Neural progenitor cell (in vitro differentiated cells): ENCODE measurements around the gene B3GAT3. TPM values are rescaled to one million over a fixed set of nuclear protein-coding genes. Genes with fewer than 3 reads are reported as not detected.
"Not testable (repeated sequence)": the region's sequence is repeated elsewhere in the genome, so short reads cannot be mapped to it uniquely, and the experiment has no call there.

Experiments used
- DNase-seq: peaks from one replicate; pipeline ENCODE4 v3.0.0-alpha.2; 2016; ENCODE audit warnings: low spot score
- H2AFZ ChIP-seq: fragments of 200-600 bp; sonication (generic); replicated peaks from 2 replicates; pipeline ENCODE4 v1.6.1; 2016; ENCODE audit warnings: antibody characterized with exemption
- H3F3A ChIP-seq: fragments of 200-600 bp; sonication (generic); 2 replicates; pipeline ENCODE4 v1.6.1; 2016; ENCODE audit warnings: antibody characterized with exemption, low read depth
- H3K27ac ChIP-seq: fragments of 200-600 bp; sonication (generic); 2 replicates; pipeline ENCODE4 v1.5.1; 2016; ENCODE audit warnings: mild to moderate bottlenecking
- H3K27me3 ChIP-seq: fragments of 200-600 bp; sonication (generic); 2 replicates; pipeline ENCODE4 v1.6.1; 2016; ENCODE audit warnings: mild to moderate bottlenecking, moderate library complexity
- H3K36me3 ChIP-seq: fragments of 200-600 bp; sonication (generic); 2 replicates; pipeline ENCODE4 v1.5.1; 2016
- H3K4me1 ChIP-seq: fragments of 200-600 bp; sonication (generic); 2 replicates; pipeline ENCODE4 v1.6.1; 2016; ENCODE audit warnings: mixed run types
- H3K4me2 ChIP-seq: fragments of 200-600 bp; sonication (generic); 2 replicates; pipeline ENCODE4 v1.6.1; 2016
- H3K4me3 ChIP-seq: fragments of 200-600 bp; sonication (generic); 2 replicates; pipeline ENCODE4 v1.5.1; 2016
- H3K79me2 ChIP-seq: fragments of 200-600 bp; sonication (generic); 2 replicates; pipeline ENCODE4 v1.6.1; 2016; ENCODE audit warnings: low read depth
- H3K9ac ChIP-seq: fragments of 200-600 bp; sonication (generic); 2 replicates; pipeline ENCODE4 v1.6.1; 2016
- H3K9me3 ChIP-seq: fragments of 200-600 bp; sonication (generic); 2 replicates; pipeline ENCODE4 v1.5.1; 2016; ENCODE audit warnings: low read depth
- H4K20me1 ChIP-seq: fragments of 200-600 bp; sonication (generic); 2 replicates; pipeline ENCODE4 v1.6.1; 2016; ENCODE audit warnings: low read depth
- H3K27ac Mint-ChIP-seq: 3 replicates; pipeline ENCODE4 v1.8.0; 2021; ENCODE audit warnings: mixed read lengths
- H3K27me3 Mint-ChIP-seq: 2 replicates; pipeline ENCODE4 v1.8.0; 2022; ENCODE audit warnings: low read depth, mild to moderate bottlenecking, inconsistent platforms, moderate library complexity, mixed read lengths; ENCODE audit not compliant: insufficient read depth
- H3K36me3 Mint-ChIP-seq: 3 replicates; pipeline ENCODE4 v1.8.0; 2021; ENCODE audit warnings: mixed read lengths
- H3K4me1 Mint-ChIP-seq: 3 replicates; pipeline ENCODE4 v1.8.0; 2021; ENCODE audit warnings: mixed read lengths
- H3K4me3 Mint-ChIP-seq: 3 replicates; pipeline ENCODE4 v1.8.0; 2021; ENCODE audit warnings: mild to moderate bottlenecking, moderate library complexity, mixed read lengths
- H3K9me3 Mint-ChIP-seq: 3 replicates; pipeline ENCODE4 v1.8.0; 2020; ENCODE audit warnings: mixed read lengths
- EZH2 ChIP-seq: fragments of 200-600 bp; sonication (generic); IDR thresholded peaks from 2 replicates; pipeline ENCODE4 v1.6.1; 2017; ENCODE audit warnings: antibody characterized with exemption, mild to moderate bottlenecking, moderate library complexity
- EZH2phosphoT487 ChIP-seq: fragments of 200-600 bp; sonication (generic); IDR thresholded peaks from 2 replicates; pipeline ENCODE4 v1.6.1; 2017; ENCODE audit warnings: antibody characterized with exemption
- total RNA-seq: library from RNA; depleted of rRNA; stranded (reverse); fragments of >200 nt; gene quantifications from 2 replicates; pipeline ENCODE4 v1.2.3, GENCODE V29; 2015; ENCODE audit warnings: low replicate concordance
- TF ChIP-seq, protein P1 (sequence below): fragments of 200-600 bp; sonication (generic); IDR thresholded peaks from 2 replicates; pipeline ENCODE4 v1.5.1; 2017; ENCODE audit warnings: antibody characterized with exemption, mild to moderate bottlenecking

The B3GAT3 gene
- total RNA-seq, 1 donor from 2014 or later, result 21.2 TPM

DNA sequence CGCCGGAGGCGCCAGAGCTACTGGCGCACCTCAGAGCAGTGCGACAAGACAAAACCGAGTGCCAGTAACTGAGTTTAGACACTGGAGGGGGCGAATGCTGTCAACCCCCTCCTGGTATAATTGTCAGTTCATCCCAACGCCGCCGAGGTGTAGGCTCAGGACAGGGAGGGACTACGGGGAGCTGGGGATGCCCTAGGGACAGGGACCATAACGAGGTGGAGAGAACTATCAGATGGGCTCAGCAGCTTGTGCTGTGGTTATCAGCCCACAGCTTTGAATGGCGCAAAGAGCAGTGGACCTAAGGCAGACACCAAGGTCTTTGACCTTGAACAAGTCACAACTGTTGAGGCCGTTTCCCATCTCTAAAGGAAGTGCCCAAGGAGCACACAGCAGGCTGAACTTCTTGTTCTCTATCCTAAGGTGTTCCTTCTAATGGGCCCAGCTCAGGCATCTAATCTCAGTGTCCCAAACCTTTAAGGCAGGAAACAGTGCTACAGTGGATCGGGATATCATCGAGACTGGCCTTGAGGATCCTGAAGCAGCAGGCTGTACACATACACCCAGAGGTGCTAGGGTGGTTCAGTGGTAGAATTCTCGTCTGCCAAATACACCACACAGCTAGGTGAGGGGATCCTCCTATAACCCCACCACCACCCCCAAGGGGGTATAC lies 29.5 kb downstream of the B3GAT3 start:
- H2AFZ ChIP-seq, result peak overlapping the region; percentile 91
- peak overlapping the region; percentile 89 for H3K4me2 ChIP-seq
- H3F3A ChIP-seq, result peaks cover 65% of the 10 kb centered on the region
- H3K27ac Mint-ChIP-seq, result peak overlapping the region; percentile 76
- H3K4me3 Mint-ChIP-seq, result peak overlapping the region; percentile 92
- TF ChIP-seq, protein P1, sequence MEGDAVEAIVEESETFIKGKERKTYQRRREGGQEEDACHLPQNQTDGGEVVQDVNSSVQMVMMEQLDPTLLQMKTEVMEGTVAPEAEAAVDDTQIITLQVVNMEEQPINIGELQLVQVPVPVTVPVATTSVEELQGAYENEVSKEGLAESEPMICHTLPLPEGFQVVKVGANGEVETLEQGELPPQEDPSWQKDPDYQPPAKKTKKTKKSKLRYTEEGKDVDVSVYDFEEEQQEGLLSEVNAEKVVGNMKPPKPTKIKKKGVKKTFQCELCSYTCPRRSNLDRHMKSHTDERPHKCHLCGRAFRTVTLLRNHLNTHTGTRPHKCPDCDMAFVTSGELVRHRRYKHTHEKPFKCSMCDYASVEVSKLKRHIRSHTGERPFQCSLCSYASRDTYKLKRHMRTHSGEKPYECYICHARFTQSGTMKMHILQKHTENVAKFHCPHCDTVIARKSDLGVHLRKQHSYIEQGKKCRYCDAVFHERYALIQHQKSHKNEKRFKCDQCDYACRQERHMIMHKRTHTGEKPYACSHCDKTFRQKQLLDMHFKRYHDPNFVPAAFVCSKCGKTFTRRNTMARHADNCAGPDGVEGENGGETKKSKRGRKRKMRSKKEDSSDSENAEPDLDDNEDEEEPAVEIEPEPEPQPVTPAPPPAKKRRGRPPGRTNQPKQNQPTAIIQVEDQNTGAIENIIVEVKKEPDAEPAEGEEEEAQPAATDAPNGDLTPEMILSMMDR, result peak; percentile 7
- TF ChIP-seq EZH2phosphoT487, result no peak
- peak; percentile 2 for TF ChIP-seq EZH2
- no peak overlapping the region for H3K9ac ChIP-seq
- peaks cover 24% of the 10 kb centered on the region for H3K4me1 Mint-ChIP-seq
- no peaks in the 10 kb centered on the region for H3K9me3 ChIP-seq
- no peaks in the 10 kb centered on the region for H3K9me3 Mint-ChIP-seq
- peaks cover 6% of the 10 kb centered on the region for H3K4me1 ChIP-seq
- no peaks in the 10 kb centered on the region for H3K27me3 ChIP-seq
- no peak for DNase-seq
- peaks cover 2% of the 10 kb centered on the region for H3K27me3 Mint-ChIP-seq
- H3K36me3 Mint-ChIP-seq, result peaks cover 17% of the 10 kb centered on the region
- H3K27ac ChIP-seq, result no peak overlapping the region
- H3K36me3 ChIP-seq, result no peaks in the 10 kb centered on the region
- peaks cover 5% of the 10 kb centered on the region for H4K20me1 ChIP-seq
- H3K79me2 ChIP-seq, result peaks cover 17% of the 10 kb centered on the region
- H3K4me3 ChIP-seq, result peak overlapping the region; percentile 59

DNA sequence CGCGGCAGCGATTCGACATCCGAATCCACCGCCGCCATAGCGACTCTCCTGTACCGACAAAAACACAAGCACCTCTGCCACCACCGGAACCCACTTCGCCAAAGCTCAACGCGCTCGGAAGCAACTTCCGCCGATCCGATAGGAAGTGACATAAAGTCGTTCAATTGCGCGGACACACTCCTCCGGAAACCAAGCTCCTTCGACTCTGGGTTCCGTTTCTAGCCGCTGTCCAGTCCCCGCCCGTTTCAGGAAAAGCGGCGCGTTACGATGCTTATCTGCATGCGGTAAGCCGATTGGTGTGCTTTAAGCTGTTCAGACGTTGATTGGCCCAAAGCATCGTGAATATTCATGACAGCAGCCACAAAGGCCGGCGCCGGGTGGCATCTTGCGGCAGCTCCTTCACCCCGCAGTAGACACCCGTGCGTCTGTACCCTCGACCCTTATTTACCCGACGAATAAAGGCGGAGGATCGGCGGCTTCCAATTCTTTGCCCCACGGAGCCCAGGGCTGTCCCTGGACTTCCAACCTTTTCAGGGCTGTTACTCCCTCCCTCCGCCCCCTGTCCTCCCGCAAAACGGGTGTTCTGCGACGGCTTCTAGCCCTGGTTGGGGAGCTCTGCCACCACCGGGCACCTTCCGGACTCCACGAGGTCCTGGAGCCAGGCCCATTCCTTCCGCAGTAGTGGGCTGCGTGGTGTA lies 30.2 kb downstream of the B3GAT3 start, which contains the start of gene TUT1:
Gene TUT1, minus strand, starts transcription at position 76 of the 698 bp plus-strand sequence. Its CDS starts 38 bp downstream, at position 38.
- H3K4me2 ChIP-seq, result peak within 1 kb of the TSS; percentile 89
- TF ChIP-seq, protein P1, result no peak
- TF ChIP-seq EZH2phosphoT487 (peak; percentile 41), EZH2 (peak; percentile 47)
- peaks cover 65% of the 10 kb centered on the region for H3F3A ChIP-seq
- peaks cover 17% of the 10 kb centered on the region for H3K79me2 ChIP-seq
- peak within 1 kb of the TSS; percentile 91 for H2AFZ ChIP-seq
- H3K27me3 Mint-ChIP-seq, result peaks cover 2% of the 10 kb centered on the region
- no peaks in the 10 kb centered on the region for H3K36me3 ChIP-seq
- peak within 1 kb of the TSS; percentile 74 for H3K9ac ChIP-seq
- H3K4me3 Mint-ChIP-seq, result peak within 1 kb of the TSS; percentile 92
- peaks cover 6% of the 10 kb centered on the region for H3K4me1 ChIP-seq
- peaks cover 24% of the 10 kb centered on the region for H3K4me1 Mint-ChIP-seq
- DNase-seq, result peak; percentile 100
- peak within 1 kb of the TSS; percentile 72 for H3K27ac ChIP-seq
- H3K9me3 ChIP-seq, result no peaks in the 10 kb centered on the region
- H3K4me3 ChIP-seq, result peak within 1 kb of the TSS; percentile 84
- H3K36me3 Mint-ChIP-seq, result peaks cover 13% of the 10 kb centered on the region
- H3K27me3 ChIP-seq, result no peaks in the 10 kb centered on the region
- no peaks in the 10 kb centered on the region for H3K9me3 Mint-ChIP-seq
- peak within 1 kb of the TSS; percentile 76 for H3K27ac Mint-ChIP-seq
- H4K20me1 ChIP-seq, result peaks cover 5% of the 10 kb centered on the region

DNA sequence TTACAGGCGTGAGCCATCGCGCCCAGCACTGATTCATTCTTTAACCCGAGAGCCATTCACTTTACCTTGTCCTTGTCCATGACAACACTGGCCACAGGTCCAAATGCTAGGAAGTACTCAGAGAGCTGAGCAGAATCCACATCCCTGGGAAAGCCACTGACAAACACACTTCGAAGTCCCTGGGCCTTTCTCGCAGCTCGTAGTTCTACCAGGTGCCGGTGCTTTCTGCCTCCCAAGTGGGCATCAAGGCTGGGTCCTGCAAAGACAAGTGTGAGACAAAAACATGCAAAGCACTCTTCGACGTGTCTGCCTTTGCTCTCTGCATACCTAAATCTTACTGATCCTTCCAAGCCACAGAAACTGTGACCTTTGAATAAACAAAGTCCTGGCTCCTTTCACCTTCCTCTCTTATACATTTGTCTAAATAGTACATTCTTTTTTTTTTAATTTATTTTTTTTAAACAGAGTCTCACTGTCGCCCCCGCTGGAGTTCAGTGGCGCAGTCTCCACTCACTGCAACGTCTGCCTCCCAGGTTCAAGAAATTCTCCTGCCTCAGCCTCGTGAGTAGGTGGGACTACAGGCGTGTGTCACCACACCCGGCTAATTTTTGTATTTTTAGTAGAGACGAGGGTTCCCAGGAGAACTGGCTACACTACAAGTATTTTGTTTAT lies 32.7 kb downstream of the B3GAT3 start:
- H3K9me3 Mint-ChIP-seq, result no peaks in the 10 kb centered on the region
- H3K36me3 Mint-ChIP-seq, result peaks cover 12% of the 10 kb centered on the region
- Histone ChIP-seq H3K4me1 (peaks cover 6% of the 10 kb centered on the region), H3K27ac (no peak overlapping the region), H3K9ac (no peak overlapping the region), H3K27me3 (no peaks in the 10 kb centered on the region), H3K4me3 (no peak overlapping the region), H3K4me2 (no peak overlapping the region), H3K79me2 (peaks cover 20% of the 10 kb centered on the region), H3F3A (peaks cover 45% of the 10 kb centered on the region), H3K36me3 (no peaks in the 10 kb centered on the region), H4K20me1 (peaks cover 5% of the 10 kb centered on the region), H2AFZ (no peak overlapping the region), H3K9me3 (no peaks in the 10 kb centered on the region)
- no peak overlapping the region for H3K27ac Mint-ChIP-seq
- H3K4me1 Mint-ChIP-seq, result peaks cover 24% of the 10 kb centered on the region
- H3K27me3 Mint-ChIP-seq, result no peaks in the 10 kb centered on the region
- no peak for DNase-seq
- TF ChIP-seq EZH2phosphoT487 (no peak), EZH2 (no peak)
- TF ChIP-seq, protein P1, result peak; percentile 42
- H3K4me3 Mint-ChIP-seq, result peak overlapping the region; percentile 92

DNA sequence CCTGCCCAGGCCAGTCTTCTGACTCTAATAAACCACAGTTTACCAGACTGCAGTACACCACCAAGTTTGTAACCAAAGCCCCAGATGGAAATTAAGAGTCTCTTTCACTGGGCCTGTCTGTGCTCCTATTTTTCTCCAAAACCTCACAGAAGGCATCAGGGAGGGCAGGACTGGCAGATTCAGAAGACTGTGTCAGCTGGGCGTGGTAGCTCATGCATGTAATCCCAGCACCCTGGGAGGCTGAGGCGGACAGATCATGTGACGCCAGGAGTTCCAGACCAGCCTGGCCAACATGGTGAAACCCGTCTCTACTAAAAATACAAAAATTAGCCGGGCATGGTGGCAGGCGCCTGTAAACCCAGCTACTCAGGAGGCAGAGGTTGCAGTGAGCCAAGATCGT lies 36.4 kb downstream of the B3GAT3 start:
- not testable (repeated sequence) for H3K27ac Mint-ChIP-seq, H3K27ac ChIP-seq, H3K9ac ChIP-seq, H3K4me3 ChIP-seq, H3K4me2 ChIP-seq, H3K4me1 Mint-ChIP-seq, H3K36me3 ChIP-seq, H3K27me3 Mint-ChIP-seq, H3K9me3 Mint-ChIP-seq, H3K4me3 Mint-ChIP-seq, DNase-seq, H2AFZ ChIP-seq, H3K9me3 ChIP-seq, H4K20me1 ChIP-seq, H3K4me1 ChIP-seq, H3K27me3 ChIP-seq
- Histone ChIP-seq H3K79me2 (peaks cover 24% of the 10 kb centered on the region), H3F3A (peaks cover 15% of the 10 kb centered on the region)
- peaks cover 19% of the 10 kb centered on the region for H3K36me3 Mint-ChIP-seq

DNA sequence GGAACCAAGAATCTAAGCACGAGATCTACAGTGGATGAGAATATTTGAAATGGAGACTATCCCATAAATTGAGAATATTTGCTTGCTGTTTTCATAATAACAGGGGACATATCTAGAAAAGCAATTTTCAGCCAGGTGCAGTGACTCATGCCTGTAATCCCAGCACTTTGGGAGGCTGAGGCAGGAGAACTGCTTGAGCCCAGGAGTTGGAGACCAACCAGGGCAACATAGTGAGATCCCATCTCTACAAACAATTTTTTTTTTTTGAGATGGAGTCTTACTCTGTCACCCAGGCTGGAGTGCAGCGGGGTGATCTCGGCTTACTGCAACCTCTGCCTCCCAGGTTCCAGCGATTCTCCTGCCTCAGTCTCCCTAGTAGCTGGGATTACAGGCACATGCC lies 40.1 kb downstream of the B3GAT3 start:
- H3K4me1 Mint-ChIP-seq, H3K9ac ChIP-seq, H4K20me1 ChIP-seq, DNase-seq, H3K4me3 ChIP-seq, H3K4me1 ChIP-seq, H3K4me2 ChIP-seq, H3K9me3 Mint-ChIP-seq, H3K9me3 ChIP-seq, H2AFZ ChIP-seq, H3K27ac Mint-ChIP-seq, H3K4me3 Mint-ChIP-seq, H3F3A ChIP-seq, H3K27me3 Mint-ChIP-seq, H3K27ac ChIP-seq, H3K27me3 ChIP-seq, H3K36me3 ChIP-seq: not testable (repeated sequence)
- peaks cover 17% of the 10 kb centered on the region for H3K79me2 ChIP-seq
- peaks cover 19% of the 10 kb centered on the region for H3K36me3 Mint-ChIP-seq
